ENCODE data around the gene BUD31.

- TF ChIP-seq POLR2A (IDR thresholded peaks at IDR 0.05) = no peak
- no peak for TF ChIP-seq CTCF (IDR thresholded peaks at IDR 0.05 in 4 of 5, conservative IDR thresholded peaks at IDR 0.05 in 1 of 5)
These were observed 39.2 kb downstream of the BUD31 start for GRCh38 chr7:99447943-99448342.
